Skeletal muscle tissue (tissue), 4 donors: ENCODE data around the gene LRCH1. TPM values are rescaled to one million over a fixed set of nuclear protein-coding genes. Genes with fewer than 3 reads are reported as not detected.

Experiments
- H3K27ac ChIP-seq: one replicate; pipeline ENCODE4 v1.7.0; 2013; ENCODE audit warnings: mild to moderate bottlenecking, low read depth, low read length, inconsistent platforms
- H3K27me3 ChIP-seq, 3 donors: one replicate each; pipeline ENCODE4 v1.7.0; 2013; ENCODE audit warnings: low read length in 3 of 3; ENCODE audit not compliant: control insufficient read depth in 3 of 3, insufficient read depth in 3 of 3
- H3K36me3 ChIP-seq, 3 donors: one replicate each; pipeline ENCODE4 v1.7.0; 2013; ENCODE audit warnings: low read length in 3 of 3; ENCODE audit not compliant: control insufficient read depth in 3 of 3, insufficient read depth in 3 of 3
- H3K4me1 ChIP-seq, 3 donors: one replicate each; pipeline ENCODE4 v1.7.0; 2013; ENCODE audit warnings: low read length in 3 of 3, mild to moderate bottlenecking in 3 of 3; ENCODE audit not compliant: control insufficient read depth in 3 of 3, insufficient read depth in 3 of 3
- H3K4me3 ChIP-seq, 3 donors: one replicate each; pipeline ENCODE4 v1.7.0; 2013; ENCODE audit warnings: low read length in 3 of 3
- H3K9ac ChIP-seq, 3 donors: one replicate each; pipeline ENCODE4 v1.7.0; 2013; ENCODE audit warnings: low read length in 3 of 3, mild to moderate bottlenecking in 3 of 3, moderate library complexity in 2 of 3, low read depth in 1 of 3
- H3K9me3 ChIP-seq, 3 donors: one replicate each; pipeline ENCODE4 v1.7.0; 2013; ENCODE audit warnings: low read length in 3 of 3; ENCODE audit not compliant: control insufficient read depth in 3 of 3
- total RNA-seq: library from RNA; depleted of rRNA; stranded (reverse); fragments of >200 nt; gene quantifications from one replicate; pipeline ENCODE4 v1.2.3, GENCODE V29; 2014
- donor health status: Osteomylitis.

The LRCH1 gene
- total RNA-seq, 1 donor from 2014 or later, result 17.7 TPM

DNA sequence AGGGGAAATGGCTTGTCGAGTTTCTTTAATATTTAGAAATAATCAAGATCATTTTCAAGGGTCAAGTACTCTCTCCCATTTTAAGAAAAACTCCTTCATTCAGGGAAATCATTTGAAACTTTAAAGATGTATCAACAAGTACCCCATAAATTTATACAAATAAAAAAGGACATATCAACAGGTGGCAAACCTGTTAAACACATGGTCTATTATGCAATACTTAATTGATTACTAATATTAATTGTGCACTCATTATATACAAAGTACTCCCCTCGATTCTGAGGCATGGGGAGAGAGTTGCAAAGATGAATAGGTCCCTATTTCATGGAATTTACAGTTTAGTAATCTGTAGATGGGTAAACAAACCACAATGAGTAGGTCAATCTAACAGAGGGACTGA is 2.1 kb upstream of the LRCH1 start:
- no peak overlapping the region for H3K9ac ChIP-seq

GRCh38 chr13:46551410-46552302 is 1.3 kb upstream of the LRCH1 start:
- H3K27me3 ChIP-seq, result no peaks in the 10 kb centered on the region
- H3K9ac ChIP-seq, result peak overlapping the region; percentile 28 to 79 (median 69)
- peak overlapping the region; percentile 81 to 85 (median 82) for H3K4me3 ChIP-seq
- no peaks in the 10 kb centered on the region for H3K9me3 ChIP-seq
- no peaks in the 10 kb centered on the region for H3K36me3 ChIP-seq
- H3K27ac ChIP-seq, result no peak overlapping the region
- H3K4me1 ChIP-seq, result peaks cover 17 to 20% (median 20%) of the 10 kb centered on the region in 3 donors

More for the DNA sequence above, 2.1 kb upstream of the LRCH1 start:
- Histone ChIP-seq H3K4me3 (no peak overlapping the region), H3K27me3 (no peaks in the 10 kb centered on the region), H3K4me1 (peaks cover 17 to 20% (median 20%) of the 10 kb centered on the region in 3 donors), H3K27ac (no peak overlapping the region), H3K9me3 (no peaks in the 10 kb centered on the region), H3K36me3 (no peaks in the 10 kb centered on the region)

- peak overlapping the region; percentile 81 to 85 (median 82) for H3K4me3 ChIP-seq
- H3K4me1 ChIP-seq, result peaks cover 17 to 20% (median 20%) of the 10 kb centered on the region in 3 donors
- H3K27me3 ChIP-seq, result no peaks in the 10 kb centered on the region
- H3K9me3 ChIP-seq, result no peaks in the 10 kb centered on the region
- H3K36me3 ChIP-seq, result no peaks in the 10 kb centered on the region
- peak overlapping the region; percentile 64 to 79 (median 69) for H3K9ac ChIP-seq
- H3K27ac ChIP-seq, result peak overlapping the region; percentile 84
These were observed 677 bp upstream of the LRCH1 start for GRCh38 chr13:46552303-46552682.

DNA sequence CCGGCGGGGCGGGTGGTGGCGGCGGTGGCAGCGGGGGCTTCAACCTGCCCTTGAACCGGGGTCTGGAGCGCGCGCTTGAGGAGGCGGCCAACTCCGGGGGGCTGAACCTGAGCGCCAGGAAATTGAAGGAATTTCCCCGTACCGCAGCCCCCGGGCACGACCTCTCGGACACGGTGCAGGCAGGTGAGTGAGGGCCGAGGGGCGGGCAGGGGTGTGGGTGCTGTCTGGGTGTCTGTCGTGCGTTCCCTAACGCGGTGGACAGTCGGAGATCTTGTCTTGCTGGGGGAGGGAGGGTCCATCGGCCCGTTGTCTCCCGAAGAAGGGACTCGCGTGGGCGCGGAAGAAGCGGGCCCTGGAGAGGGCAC is 533 bp downstream of the LRCH1 start:
- H3K27ac ChIP-seq, result peak overlapping the region; percentile 84
- no peaks in the 10 kb centered on the region for H3K27me3 ChIP-seq
- peaks cover 17 to 20% (median 20%) of the 10 kb centered on the region in 3 donors for H3K4me1 ChIP-seq
- H3K4me3 ChIP-seq, result peak overlapping the region; percentile 85 to 91 (median 87)
- no peaks in the 10 kb centered on the region for H3K9me3 ChIP-seq
- H3K36me3 ChIP-seq, result no peaks in the 10 kb centered on the region
- peak overlapping the region; percentile 85 to 89 (median 85) for H3K9ac ChIP-seq

DNA sequence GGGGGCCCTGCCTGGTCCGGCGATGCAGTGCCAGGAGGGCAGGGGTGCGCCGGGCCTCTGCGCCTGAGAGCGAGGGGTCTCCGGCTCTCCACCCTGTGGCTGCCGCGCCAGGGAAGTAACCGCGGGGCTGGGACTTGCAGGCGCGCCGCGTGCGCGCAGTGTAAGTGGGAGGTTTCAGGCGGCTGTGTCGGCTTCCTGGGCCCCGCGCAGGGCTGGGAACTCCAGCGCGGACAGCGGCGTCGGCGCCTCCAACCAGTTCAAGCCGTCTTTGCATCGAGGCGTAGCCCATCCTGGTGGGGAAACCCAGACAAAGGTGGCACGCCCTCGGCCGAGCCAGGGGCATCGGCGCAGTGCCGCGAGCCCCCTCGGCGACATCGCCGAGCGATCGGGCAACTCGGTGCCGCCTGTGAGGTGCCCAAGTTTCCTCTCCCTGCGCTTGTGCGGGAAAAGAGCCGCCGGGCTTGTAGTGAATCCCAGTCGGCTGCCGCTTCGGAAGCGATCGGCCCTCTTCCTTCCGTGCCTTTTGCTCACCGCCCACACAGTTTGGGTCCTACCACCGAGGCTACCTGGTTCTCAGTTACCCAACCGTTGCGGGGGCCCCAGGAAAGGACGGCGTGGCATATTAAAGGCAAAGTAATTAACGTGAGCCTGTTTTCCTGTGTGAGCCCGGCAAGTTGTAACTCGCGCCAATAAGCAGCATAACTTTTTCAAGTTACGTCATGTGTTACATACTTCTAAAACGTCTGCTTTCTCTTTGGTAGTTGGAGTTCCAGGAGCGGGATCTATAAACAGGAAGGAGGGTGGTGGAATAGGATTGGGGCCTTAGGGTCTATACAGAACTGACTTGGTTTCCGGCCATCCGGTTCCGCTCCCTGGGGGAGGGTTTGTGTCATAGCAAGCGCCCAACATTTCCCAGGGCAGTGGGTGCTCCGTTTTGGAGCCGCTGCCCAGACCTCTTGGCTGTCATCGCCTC is 1.2 kb downstream of the LRCH1 start:
- Histone ChIP-seq H3K27me3 (no peaks in the 10 kb centered on the region), H3K9me3 (no peaks in the 10 kb centered on the region), H3K4me3 (peak overlapping the region; percentile 85 to 91 (median 87)), H3K4me1 (peaks cover 17 to 20% (median 20%) of the 10 kb centered on the region in 3 donors), H3K27ac (peak overlapping the region; percentile 84), H3K36me3 (no peaks in the 10 kb centered on the region), H3K9ac (peak overlapping the region; percentile 85 to 89 (median 85))

DNA sequence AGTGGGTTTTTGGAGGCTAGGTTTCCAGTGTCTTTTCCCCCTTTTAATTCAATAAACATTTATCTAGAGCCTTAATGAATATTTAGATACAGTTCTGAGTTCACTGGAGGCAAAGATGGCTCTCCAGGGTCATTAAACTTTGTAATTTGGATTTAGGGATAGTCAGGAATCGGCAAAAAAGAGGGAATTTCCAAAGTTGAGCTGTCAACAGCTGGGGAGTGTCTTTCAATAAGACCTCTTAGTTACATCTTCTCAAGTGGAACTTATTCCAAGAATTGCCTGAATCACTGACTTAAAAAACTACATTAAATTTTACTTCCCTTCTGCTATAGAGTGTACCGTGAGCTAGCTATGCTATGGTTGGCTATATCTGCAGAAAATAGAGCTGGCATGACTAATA is 2.0 kb downstream of the LRCH1 start:
- H3K9me3 ChIP-seq, result no peaks in the 10 kb centered on the region
- no peaks in the 10 kb centered on the region for H3K27me3 ChIP-seq
- peak overlapping the region; percentile 85 to 91 (median 87) for H3K4me3 ChIP-seq
- peaks cover 17 to 20% (median 20%) of the 10 kb centered on the region in 3 donors for H3K4me1 ChIP-seq
- H3K36me3 ChIP-seq, result no peaks in the 10 kb centered on the region
- peak overlapping the region; percentile 85 to 89 (median 85) for H3K9ac ChIP-seq
- peak overlapping the region; percentile 84 for H3K27ac ChIP-seq

- Histone ChIP-seq H3K9ac (no peak overlapping the region), H3K36me3 (no peaks in the 10 kb centered on the region), H3K9me3 (no peaks in the 10 kb centered on the region), H3K4me3 (no peak overlapping the region), H3K27me3 (no peaks in the 10 kb centered on the region), H3K27ac (no peak overlapping the region), H3K4me1 (peaks cover 17 to 20% (median 20%) of the 10 kb centered on the region in 3 donors)
These were observed 2.9 kb downstream of the LRCH1 start for GRCh38 chr13:46555722-46556417.

- H3K36me3 ChIP-seq, result no peaks in the 10 kb centered on the region
- peaks cover 17 to 20% (median 17%) of the 10 kb centered on the region in 3 donors for H3K4me1 ChIP-seq
- H3K4me3 ChIP-seq, result no peak overlapping the region
- H3K27me3 ChIP-seq, result no peaks in the 10 kb centered on the region
- no peaks in the 10 kb centered on the region for H3K9me3 ChIP-seq
- no peak overlapping the region for H3K9ac ChIP-seq
- H3K27ac ChIP-seq, result no peak overlapping the region
These were observed 3.4 kb downstream of the LRCH1 start for GRCh38 chr13:46556418-46556779.

GRCh38 chr13:46559272-46559805 is 6.4 kb downstream of the LRCH1 start:
- Histone ChIP-seq H3K4me3 (no peak overlapping the region), H3K27me3 (no peaks in the 10 kb centered on the region), H3K9me3 (no peaks in the 10 kb centered on the region), H3K9ac (no peak overlapping the region), H3K27ac (no peak overlapping the region), H3K4me1 (peaks cover 4 to 5% (median 4%) of the 10 kb centered on the region in 3 donors), H3K36me3 (no peaks in the 10 kb centered on the region)
